OCI-LY1 (cell line): Measurements from ENCODE around the gene STARD9.

Source experiments
- H2AFZ ChIP-seq: fragments of 200-600 bp; sonication (generic), shearing (Covaris generic); 2 replicates; pipeline ENCODE4 v1.6.0; 2014; ENCODE audit warnings: antibody characterized with exemption, mild to moderate bottlenecking, low read length
- H3F3A ChIP-seq: fragments of 200-600 bp; sonication (generic), shearing (Covaris generic); 2 replicates; pipeline ENCODE4 v1.6.0; 2014; ENCODE audit warnings: mild to moderate bottlenecking, antibody characterized with exemption, low read length, moderate library complexity; ENCODE audit not compliant: insufficient read depth
- H3K27ac ChIP-seq: fragments of 200-600 bp; sonication (generic); 2 replicates; pipeline ENCODE4 v1.5.1; 2014; ENCODE audit warnings: low read length, mixed run types, mild to moderate bottlenecking, low read depth; ENCODE audit not compliant: poor library complexity, severe bottlenecking
- H3K27me3 ChIP-seq: fragments of 200-600 bp; sonication (generic); 2 replicates; pipeline ENCODE4 v1.6.0; 2014; ENCODE audit warnings: antibody characterized with exemption, mild to moderate bottlenecking, low read length, moderate library complexity; ENCODE audit not compliant: insufficient read depth
- H3K36me3 ChIP-seq: fragments of 200-600 bp; sonication (generic); 2 replicates; pipeline ENCODE4 v1.6.1; 2014; ENCODE audit warnings: mild to moderate bottlenecking, antibody characterized with exemption, low read length, moderate library complexity, mixed read lengths; ENCODE audit not compliant: insufficient read depth
- H3K4me1 ChIP-seq: fragments of 200-600 bp; sonication (generic); 2 replicates; pipeline ENCODE4 v1.5.1; 2014; ENCODE audit warnings: mild to moderate bottlenecking, low read length, moderate library complexity; ENCODE audit not compliant: insufficient read depth, severe bottlenecking
- H3K4me2 ChIP-seq: fragments of 200-600 bp; sonication (generic), shearing (Covaris generic); 2 replicates; pipeline ENCODE4 v1.6.1; 2014; ENCODE audit warnings: low read length
- H3K4me3 ChIP-seq: fragments of 200-600 bp; sonication (generic); 2 replicates; pipeline ENCODE4 v1.5.1; 2014; ENCODE audit warnings: low read length, low read depth, mild to moderate bottlenecking, mixed read lengths; ENCODE audit not compliant: poor library complexity, severe bottlenecking
- H3K79me2 ChIP-seq: fragments of 200-600 bp; shearing (Covaris generic); 2 replicates; pipeline ENCODE4 v1.6.1; 2016; ENCODE audit warnings: mixed run types, low read length, mixed read lengths; ENCODE audit not compliant: insufficient read depth
- H3K9ac ChIP-seq: fragments of 200-600 bp; sonication (generic), shearing (Covaris generic); 2 replicates; pipeline ENCODE4 v1.6.1; 2014; ENCODE audit warnings: mild to moderate bottlenecking, low read length, mixed read lengths
- H3K9me2 ChIP-seq: fragments of 200-600 bp; sonication (generic), shearing (Covaris generic); 2 replicates; pipeline ENCODE4 v1.6.1; 2014; ENCODE audit warnings: low read depth, mild to moderate bottlenecking, low read length, mixed read lengths
- H3K9me3 ChIP-seq: fragments of 200-600 bp; shearing (Covaris generic); 2 replicates; pipeline ENCODE4 v1.6.1; 2014; ENCODE audit warnings: low read length, mixed read lengths
- H4K20me1 ChIP-seq: fragments of 200-600 bp; sonication (generic), shearing (Covaris generic); 2 replicates; pipeline ENCODE4 v1.6.0; 2016; ENCODE audit warnings: mild to moderate bottlenecking, low read length; ENCODE audit not compliant: insufficient read depth
- EZH2 ChIP-seq: fragments of 200-600 bp; sonication (generic), shearing (Covaris generic); IDR thresholded peaks from 2 replicates; pipeline ENCODE4 v1.8.0; 2017; ENCODE audit warnings: borderline replicate concordance, mixed run types, mild to moderate bottlenecking, antibody characterized with exemption, low read length, moderate library complexity, mixed read lengths
- TF ChIP-seq, protein P1 (sequence below): fragments of 200-600 bp; sonication (generic), shearing (Covaris generic); IDR thresholded peaks from 2 replicates; pipeline ENCODE4 v1.5.1; 2017; ENCODE audit warnings: mild to moderate bottlenecking, antibody characterized with exemption, low read length, moderate library complexity, mixed read lengths

The STARD9 gene

DNA sequence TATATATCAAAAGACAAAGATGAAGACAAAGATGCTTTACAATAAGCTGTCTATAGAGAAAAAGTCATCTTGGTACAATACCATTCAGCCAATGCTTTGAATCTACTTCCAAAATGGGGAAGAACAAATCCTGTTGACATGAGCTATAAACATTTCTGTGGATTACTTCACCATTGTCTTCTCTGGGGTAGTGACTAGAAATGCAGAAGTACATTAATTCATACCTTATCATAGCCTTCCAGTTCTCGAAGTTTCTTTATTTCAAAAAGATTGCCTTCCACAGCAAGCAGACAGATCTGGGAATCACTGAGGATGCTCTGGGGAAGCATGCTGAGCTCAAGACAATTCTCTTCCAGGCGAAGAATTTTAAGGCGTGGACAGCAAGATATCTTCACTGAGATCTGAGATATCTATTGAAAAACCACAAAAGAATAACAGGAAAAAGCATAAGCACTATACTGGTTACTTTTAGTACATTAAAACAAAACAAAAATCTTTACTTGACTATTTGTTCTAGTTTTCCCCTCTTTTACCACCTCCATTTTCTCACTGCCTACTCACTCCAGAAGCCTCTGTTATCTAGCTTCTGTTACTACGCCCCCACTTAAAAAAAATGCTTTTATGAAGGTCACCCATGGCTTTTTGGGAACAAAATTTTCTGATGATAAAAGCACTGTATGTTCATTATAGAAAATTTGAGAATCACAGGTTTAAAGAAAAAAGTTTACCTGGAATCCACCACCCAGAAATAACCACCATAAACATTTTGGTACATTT, 30.4 kb upstream of the STARD9 start:
- Histone ChIP-seq H3F3A (no peaks in the 10 kb centered on the region), H3K9me2 (no peaks in the 10 kb centered on the region), H3K4me3 (no peak overlapping the region), H3K4me1 (peaks cover 29% of the 10 kb centered on the region), H3K27me3 (no peaks in the 10 kb centered on the region), H3K79me2 (peaks cover 18% of the 10 kb centered on the region), H2AFZ (no peak overlapping the region), H3K36me3 (peaks cover 59% of the 10 kb centered on the region), H3K9me3 (no peaks in the 10 kb centered on the region), H3K27ac (no peak overlapping the region), H4K20me1 (no peaks in the 10 kb centered on the region), H3K9ac (no peak overlapping the region; the same call in 1 of the 2 replicates), H3K4me2 (no peak overlapping the region; the same call in 1 of the 2 replicates)
- no peak for TF ChIP-seq EZH2
- TF ChIP-seq, protein P1, sequence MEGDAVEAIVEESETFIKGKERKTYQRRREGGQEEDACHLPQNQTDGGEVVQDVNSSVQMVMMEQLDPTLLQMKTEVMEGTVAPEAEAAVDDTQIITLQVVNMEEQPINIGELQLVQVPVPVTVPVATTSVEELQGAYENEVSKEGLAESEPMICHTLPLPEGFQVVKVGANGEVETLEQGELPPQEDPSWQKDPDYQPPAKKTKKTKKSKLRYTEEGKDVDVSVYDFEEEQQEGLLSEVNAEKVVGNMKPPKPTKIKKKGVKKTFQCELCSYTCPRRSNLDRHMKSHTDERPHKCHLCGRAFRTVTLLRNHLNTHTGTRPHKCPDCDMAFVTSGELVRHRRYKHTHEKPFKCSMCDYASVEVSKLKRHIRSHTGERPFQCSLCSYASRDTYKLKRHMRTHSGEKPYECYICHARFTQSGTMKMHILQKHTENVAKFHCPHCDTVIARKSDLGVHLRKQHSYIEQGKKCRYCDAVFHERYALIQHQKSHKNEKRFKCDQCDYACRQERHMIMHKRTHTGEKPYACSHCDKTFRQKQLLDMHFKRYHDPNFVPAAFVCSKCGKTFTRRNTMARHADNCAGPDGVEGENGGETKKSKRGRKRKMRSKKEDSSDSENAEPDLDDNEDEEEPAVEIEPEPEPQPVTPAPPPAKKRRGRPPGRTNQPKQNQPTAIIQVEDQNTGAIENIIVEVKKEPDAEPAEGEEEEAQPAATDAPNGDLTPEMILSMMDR, result no peak

DNA sequence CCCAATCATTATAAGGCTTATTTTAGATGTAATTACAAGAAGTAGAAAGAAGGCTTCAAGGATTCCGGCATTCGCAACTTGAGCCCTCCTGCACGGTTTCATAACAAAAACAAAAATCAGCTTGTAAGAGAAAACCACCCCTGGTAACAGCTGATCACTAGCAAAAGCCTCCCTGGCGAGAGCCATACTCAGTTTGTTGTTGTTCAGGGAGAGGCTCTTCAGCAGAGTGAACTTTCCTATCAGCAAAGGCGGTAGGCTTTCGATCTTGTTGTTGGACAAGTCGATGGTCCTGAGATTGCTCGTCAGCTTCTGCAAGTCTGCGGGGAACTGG, 27.5 kb upstream of the STARD9 start:
- Histone ChIP-seq H3K9me3 (no peaks in the 10 kb centered on the region), H3K9ac (peak overlapping the region; percentile 95), H3K9me2 (no peaks in the 10 kb centered on the region), H3K79me2 (peaks cover 44% of the 10 kb centered on the region), H3K36me3 (peaks cover 53% of the 10 kb centered on the region), H3F3A (no peaks in the 10 kb centered on the region), H3K27me3 (no peaks in the 10 kb centered on the region), H3K4me3 (peak overlapping the region; percentile 88), H3K4me1 (peaks cover 54% of the 10 kb centered on the region), H2AFZ (no peak overlapping the region), H3K27ac (peak overlapping the region; percentile 69), H3K4me2 (peak overlapping the region; percentile 93), H4K20me1 (no peaks in the 10 kb centered on the region)
- TF ChIP-seq EZH2, result no peak
- TF ChIP-seq, protein P1, result no peak

DNA sequence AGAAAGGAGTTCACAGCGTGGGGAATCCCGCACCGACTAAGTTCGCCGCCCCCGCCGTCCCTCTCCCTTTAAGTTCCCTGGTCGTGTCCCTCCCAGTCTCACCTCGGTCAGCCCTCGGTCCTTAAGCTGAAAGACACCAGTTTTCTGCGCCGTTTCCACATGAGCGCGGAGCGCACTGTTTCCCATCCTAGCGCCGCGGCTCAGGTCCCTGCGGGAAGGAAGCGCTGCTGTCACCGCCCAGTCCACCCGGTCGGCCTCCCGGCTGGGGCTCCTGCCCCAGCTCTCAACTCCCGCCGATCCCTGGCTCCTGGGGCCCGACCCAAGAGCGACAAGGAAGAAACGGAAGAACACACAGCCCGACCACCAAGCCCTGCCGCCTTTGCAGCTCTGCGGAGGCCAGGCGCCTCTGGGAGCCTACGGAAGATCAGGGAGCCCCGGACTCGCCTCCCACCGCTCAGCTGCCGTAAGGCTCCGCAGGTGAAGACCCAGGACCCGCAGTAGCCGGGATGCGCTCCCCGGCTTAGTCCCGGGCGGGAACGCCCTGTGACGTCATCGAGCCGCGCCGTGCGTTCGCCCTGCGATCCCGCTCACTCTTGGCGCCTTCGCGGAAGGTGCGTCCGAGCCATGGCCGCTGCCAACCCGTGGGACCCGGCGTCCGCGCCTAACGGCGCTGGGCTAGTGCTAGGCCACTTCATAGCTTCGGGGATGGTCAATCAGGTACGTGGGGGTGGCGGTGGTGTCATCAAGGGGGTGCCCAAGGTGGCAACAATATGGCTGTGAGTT, 27.0 kb upstream of the STARD9 start, which contains the start of the genes HAUS2 and LRRC57:
Gene HAUS2 (plus strand): TSS at position 590 of the 783 bp plus-strand sequence. CDS start 35 bp downstream, at position 625.
Gene LRRC57 (minus strand): TSS at position 545 of the 783 bp plus-strand sequence. CDS start 359 bp downstream, at position 186.
- no peaks in the 10 kb centered on the region for H3K27me3 ChIP-seq
- peak within 1 kb of the TSS; percentile 95 for H3K9ac ChIP-seq
- peaks cover 54% of the 10 kb centered on the region for H3K4me1 ChIP-seq
- H3F3A ChIP-seq, result no peaks in the 10 kb centered on the region
- TF ChIP-seq, protein P1, result no peak
- no peak for TF ChIP-seq EZH2
- H2AFZ ChIP-seq, result no peak within 1 kb of the TSS; the same call in 1 of the 2 replicates
- no peaks in the 10 kb centered on the region for H3K9me2 ChIP-seq
- H3K79me2 ChIP-seq, result peaks cover 49% of the 10 kb centered on the region
- H4K20me1 ChIP-seq, result no peaks in the 10 kb centered on the region
- peak within 1 kb of the TSS; percentile 93 for H3K4me2 ChIP-seq
- peaks cover 51% of the 10 kb centered on the region for H3K36me3 ChIP-seq
- peak within 1 kb of the TSS; percentile 88 for H3K4me3 ChIP-seq
- no peaks in the 10 kb centered on the region for H3K9me3 ChIP-seq
- peak within 1 kb of the TSS; percentile 69 for H3K27ac ChIP-seq
